ENCODE measurements around the gene ATP5ME.
A peak's percentile ranks its signal among the peaks of the same experiment; 100 is the strongest.

Gene ATP5ME

GRCh38 chr4:683982-684622 lies 10.0 kb upstream of the ATP5ME start:
- peak; percentile 76 to 78 for DNase-seq
- no peak for TF ChIP-seq GATA1 (IDR thresholded peaks at IDR 0.05; ENCODE audit: low read depth, low read length)
- no peak for TF ChIP-seq POLR2A (IDR thresholded peaks at IDR 0.05; ENCODE audit: low read length)

- TF ChIP-seq POLR2A (IDR thresholded peaks at IDR 0.05; ENCODE audit: low read length) (no peak), GATA1 (IDR thresholded peaks at IDR 0.05; ENCODE audit: low read depth, low read length) (no peak)
- DNase-seq = no peak
Measured at GRCh38 chr4:683247-683897, 9.3 kb upstream of the ATP5ME start.

- DNase-seq = no peak
- TF ChIP-seq POLR2A (IDR thresholded peaks at IDR 0.05; ENCODE audit: low read length) = peak; percentile 20
- TF ChIP-seq GATA1 (IDR thresholded peaks at IDR 0.05; ENCODE audit: low read depth, low read length) = no peak
Measured at GRCh38 chr4:682490-683172, 8.6 kb upstream of the ATP5ME start.

- DNase-seq = peak in 1 of 2 experiments; percentile 36
- TF ChIP-seq GATA1 (IDR thresholded peaks at IDR 0.05; ENCODE audit: low read depth, low read length) = no peak
- no peak for TF ChIP-seq POLR2A (IDR thresholded peaks at IDR 0.05; ENCODE audit: low read length)
Measured at GRCh38 chr4:681736-682451, 7.8 kb upstream of the ATP5ME start.

GRCh38 chr4:680928-681645 lies 7.0 kb upstream of the ATP5ME start:
- DNase-seq = peak; percentile 74
- TF ChIP-seq POLR2A (IDR thresholded peaks at IDR 0.05; ENCODE audit: low read length) (no peak), GATA1 (IDR thresholded peaks at IDR 0.05; ENCODE audit: low read depth, low read length) (no peak)

- TF ChIP-seq GATA1 (IDR thresholded peaks at IDR 0.05; ENCODE audit: low read depth, low read length) = no peak
- TF ChIP-seq POLR2A (IDR thresholded peaks at IDR 0.05; ENCODE audit: low read length) = no peak
- DNase-seq = peak in 1 of 2 experiments; percentile 37
Measured at GRCh38 chr4:680551-680927, 6.5 kb upstream of the ATP5ME start.

GRCh38 chr4:680091-680490 lies 6.0 kb upstream of the ATP5ME start:
- no peak for DNase-seq
- TF ChIP-seq POLR2A (IDR thresholded peaks at IDR 0.05; ENCODE audit: low read length) = peak; percentile 2
- TF ChIP-seq GATA1 (IDR thresholded peaks at IDR 0.05; ENCODE audit: low read depth, low read length) = no peak

GRCh38 chr4:679629-680028 lies 5.6 kb upstream of the ATP5ME start:
- no peak for DNase-seq

GRCh38 chr4:679104-679481 lies 5.0 kb upstream of the ATP5ME start:
- TF ChIP-seq GATA1 (IDR thresholded peaks at IDR 0.05; ENCODE audit: low read depth, low read length) = no peak
- no peak for TF ChIP-seq POLR2A (IDR thresholded peaks at IDR 0.05; ENCODE audit: low read length)
- no peak for DNase-seq

More at GRCh38 chr4:679629-680028, 5.6 kb upstream of the ATP5ME start:
- no peak for TF ChIP-seq POLR2A (IDR thresholded peaks at IDR 0.05; ENCODE audit: low read length)
- TF ChIP-seq GATA1 (IDR thresholded peaks at IDR 0.05; ENCODE audit: low read depth, low read length) = no peak

GRCh38 chr4:678331-679103 lies 4.4 kb upstream of the ATP5ME start:
- TF ChIP-seq POLR2A (IDR thresholded peaks at IDR 0.05; ENCODE audit: low read length) (peak; percentile 12), GATA1 (IDR thresholded peaks at IDR 0.05; ENCODE audit: low read depth, low read length) (no peak)
- DNase-seq = no peak

- no peak for TF ChIP-seq GATA1 (IDR thresholded peaks at IDR 0.05; ENCODE audit: low read depth, low read length)
- TF ChIP-seq POLR2A (IDR thresholded peaks at IDR 0.05; ENCODE audit: low read length) = peak; percentile 28
- no peak for DNase-seq
Measured at GRCh38 chr4:677431-678293, 3.6 kb upstream of the ATP5ME start.

- DNase-seq = no peak
- TF ChIP-seq GATA1 (IDR thresholded peaks at IDR 0.05; ENCODE audit: low read depth, low read length) = no peak
- TF ChIP-seq POLR2A (IDR thresholded peaks at IDR 0.05; ENCODE audit: low read length) = no peak
Measured at GRCh38 chr4:676871-677235, 2.8 kb upstream of the ATP5ME start.

All from erythroblast (primary cell).